Astrocyte (in vitro differentiated cells and primary cell): ENCODE data around the gene MESP1. TPM values are rescaled to one million over a fixed set of nuclear protein-coding genes. Genes with fewer than 3 reads are reported as not detected.
"Not testable (repeated sequence)": the region's sequence is repeated elsewhere in the genome, so short reads cannot be mapped to it uniquely, and the experiment has no call there.

Experiments used
- DNase-seq: peaks from one replicate; pipeline ENCODE4 v3.0.0-alpha.2; 2010; ENCODE audit warnings: low read depth
- FAIRE-seq: peaks from 2 replicates; lab custom pipeline; 2011; peaks lifted over from hg19 to GRCh38; lab: Jason Lieb, UNC
- H2AFZ ChIP-seq: 2 replicates; pipeline ENCODE4 v1.6.0; 2012; ENCODE audit warnings: low read depth, low read length, inconsistent platforms
- H3K27ac ChIP-seq: 2 replicates; pipeline ENCODE4 v1.5.1; 2011; ENCODE audit warnings: low read depth, low read length, inconsistent platforms
- H3K27me3 ChIP-seq: 2 replicates; pipeline ENCODE4 v1.6.0; 2011; ENCODE audit warnings: low read length, inconsistent platforms; ENCODE audit not compliant: insufficient read depth
- H3K36me3 ChIP-seq: 2 replicates; pipeline ENCODE4 v1.5.1; 2011; ENCODE audit warnings: low read length, inconsistent platforms; ENCODE audit not compliant: insufficient read depth
- H3K4me1 ChIP-seq: 2 replicates; pipeline ENCODE4 v1.5.1; 2011; ENCODE audit warnings: low read length, inconsistent platforms; ENCODE audit not compliant: insufficient read depth
- H3K4me2 ChIP-seq: 2 replicates; pipeline ENCODE4 v1.6.0; 2012; ENCODE audit warnings: low read length, inconsistent platforms
- H3K4me3 ChIP-seq: 2 replicates; pipeline ENCODE4 v1.5.1; 2011; ENCODE audit warnings: low read depth, mild to moderate bottlenecking, low read length, inconsistent platforms; ENCODE audit not compliant: insufficient read depth
- H3K79me2 ChIP-seq: 2 replicates; pipeline ENCODE4 v1.6.0; 2012; ENCODE audit warnings: mild to moderate bottlenecking, low read length, inconsistent platforms; ENCODE audit not compliant: insufficient read depth
- H3K9ac ChIP-seq: 2 replicates; pipeline ENCODE4 v1.6.0; 2012; ENCODE audit warnings: mild to moderate bottlenecking, low read length, inconsistent platforms
- H3K9me3 ChIP-seq: 2 replicates; pipeline ENCODE4 v1.5.1; 2012; ENCODE audit warnings: low read depth, mild to moderate bottlenecking, low read length, inconsistent platforms; ENCODE audit not compliant: insufficient read depth
- H4K20me1 ChIP-seq: 2 replicates; pipeline ENCODE4 v1.6.0; 2012; ENCODE audit warnings: low read length, inconsistent platforms; ENCODE audit not compliant: insufficient read depth
- H3K27ac Mint-ChIP-seq: one replicate; pipeline ENCODE4 v1.8.0; 2021; ENCODE audit warnings: mild to moderate bottlenecking, mixed read lengths; ENCODE audit not compliant: unreplicated experiment
- H3K27me3 Mint-ChIP-seq: one replicate; pipeline ENCODE4 v1.8.0; 2021; ENCODE audit warnings: low read depth, mixed read lengths; ENCODE audit not compliant: unreplicated experiment
- H3K36me3 Mint-ChIP-seq: one replicate; pipeline ENCODE4 v1.8.0; 2021; ENCODE audit warnings: low read depth, mixed read lengths; ENCODE audit not compliant: unreplicated experiment
- H3K4me1 Mint-ChIP-seq: one replicate; pipeline ENCODE4 v1.8.0; 2021; ENCODE audit warnings: low read depth, mixed read lengths; ENCODE audit not compliant: unreplicated experiment
- H3K4me3 Mint-ChIP-seq: one replicate; pipeline ENCODE4 v1.8.0; 2021; ENCODE audit warnings: mild to moderate bottlenecking, moderate library complexity, mixed read lengths; ENCODE audit not compliant: unreplicated experiment
- H3K9me3 Mint-ChIP-seq: one replicate; pipeline ENCODE4 v1.8.0; 2021; ENCODE audit warnings: mild to moderate bottlenecking, mixed read lengths; ENCODE audit not compliant: unreplicated experiment
- CTCF ChIP-seq: IDR thresholded peaks from 2 replicates; pipeline ENCODE4 v1.5.1; 2011; ENCODE audit warnings: low read depth, mild to moderate bottlenecking, inconsistent platforms, low read length, moderate library complexity; ENCODE audit not compliant: insufficient read depth
- EZH2 ChIP-seq: IDR thresholded peaks from 2 replicates; pipeline ENCODE4 v1.6.1; 2012; ENCODE audit warnings: mild to moderate bottlenecking, low read length, inconsistent platforms; ENCODE audit not compliant: insufficient read depth
- total RNA-seq: library from RNA; stranded (reverse); gene quantifications from 2 replicates; pipeline ENCODE4 v1.2.1, GENCODE V29; 2021

MESP1 gene
- total RNA-seq, 1 donor from 2014 or later = not detected

DNA sequence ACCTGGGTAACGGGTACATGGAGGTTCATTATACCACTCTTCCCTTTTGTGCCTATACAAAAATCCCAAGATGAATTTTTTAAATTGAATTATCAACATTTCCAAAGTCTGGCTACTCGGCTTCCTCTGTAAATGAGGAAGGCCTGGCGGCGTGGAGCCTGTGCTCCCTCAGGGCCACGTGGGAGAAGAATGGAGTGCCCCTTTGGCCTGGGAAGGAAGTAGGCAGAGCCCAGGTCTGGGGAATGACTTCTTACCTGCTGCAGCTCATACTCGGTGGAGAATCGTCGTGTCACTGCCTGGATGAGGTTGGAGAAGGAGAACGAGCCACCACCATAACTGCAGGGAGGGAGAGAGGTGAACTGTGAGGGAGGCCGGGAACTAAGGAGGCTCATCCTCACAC, 39.2 kb upstream of the MESP1 start:
- no peak for FAIRE-seq
- H3K27me3 Mint-ChIP-seq = peaks cover 18% of the 10 kb centered on the region

GRCh38 chr15:89788585-89788984, 37.5 kb upstream of the MESP1 start:
- H3K4me2 ChIP-seq, H3K27ac ChIP-seq, FAIRE-seq, H3K4me3 ChIP-seq, H3K4me1 ChIP-seq, H3K4me3 Mint-ChIP-seq, DNase-seq, H3K36me3 Mint-ChIP-seq, H3K27ac Mint-ChIP-seq, H2AFZ ChIP-seq, H3K9me3 ChIP-seq, H3K4me1 Mint-ChIP-seq, H3K9ac ChIP-seq, H4K20me1 ChIP-seq, H3K79me2 ChIP-seq, H3K27me3 ChIP-seq: not testable (repeated sequence)
- peaks cover 12% of the 10 kb centered on the region for H3K9me3 Mint-ChIP-seq
- peaks cover 29% of the 10 kb centered on the region for H3K36me3 ChIP-seq
- H3K27me3 Mint-ChIP-seq = peaks cover 16% of the 10 kb centered on the region

More for the DNA sequence above, 39.2 kb upstream of the MESP1 start:
- Histone ChIP-seq H2AFZ (no peak overlapping the region), H4K20me1 (peaks cover 3% of the 10 kb centered on the region), H3K36me3 (peaks cover 29% of the 10 kb centered on the region), H3K9me3 (no peaks in the 10 kb centered on the region), H3K27ac (no peak overlapping the region), H3K4me3 (no peak overlapping the region), H3K4me1 (peaks cover 7% of the 10 kb centered on the region), H3K27me3 (no peaks in the 10 kb centered on the region), H3K9ac (no peak overlapping the region), H3K79me2 (no peaks in the 10 kb centered on the region), H3K4me2 (no peak overlapping the region)
- DNase-seq = no peak
- H3K4me1 Mint-ChIP-seq = peaks cover 3% of the 10 kb centered on the region
- H3K36me3 Mint-ChIP-seq = no peaks in the 10 kb centered on the region
- TF ChIP-seq EZH2 = no peak
- TF ChIP-seq CTCF = no peak
- peaks cover 12% of the 10 kb centered on the region for H3K9me3 Mint-ChIP-seq
- no peak overlapping the region for H3K4me3 Mint-ChIP-seq
- H3K27ac Mint-ChIP-seq = peak overlapping the region; percentile 77

DNA sequence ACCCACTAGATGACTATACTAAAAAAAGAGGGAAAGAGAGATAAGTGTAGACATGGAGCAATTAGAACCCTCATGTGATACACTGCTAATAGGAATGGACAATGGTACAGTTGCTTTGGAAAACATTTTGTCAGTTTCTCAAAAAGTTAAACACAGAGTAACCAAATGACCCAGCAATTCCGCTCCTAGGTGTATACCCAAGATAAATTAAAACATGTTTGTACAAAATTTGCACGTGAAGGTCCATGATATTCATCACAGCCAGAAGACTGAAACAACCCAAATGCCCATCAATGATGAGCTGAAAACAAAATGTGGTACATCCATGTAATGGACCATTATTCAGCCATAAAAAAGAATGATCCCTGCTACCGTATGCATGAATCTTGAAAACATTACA, 36.9 kb upstream of the MESP1 start:
- no peak overlapping the region for H2AFZ ChIP-seq
- H3K4me1 Mint-ChIP-seq = peaks cover 2% of the 10 kb centered on the region
- H3K4me3 ChIP-seq = no peak overlapping the region
- peaks cover 26% of the 10 kb centered on the region for H3K36me3 ChIP-seq
- H3K4me1 ChIP-seq = peaks cover 5% of the 10 kb centered on the region
- H4K20me1 ChIP-seq = no peaks in the 10 kb centered on the region
- H3K27ac ChIP-seq = no peak overlapping the region
- H3K9me3 Mint-ChIP-seq = peaks cover 12% of the 10 kb centered on the region
- no peak overlapping the region for H3K27ac Mint-ChIP-seq
- no peak overlapping the region for H3K4me2 ChIP-seq
- no peaks in the 10 kb centered on the region for H3K79me2 ChIP-seq
- H3K36me3 Mint-ChIP-seq = no peaks in the 10 kb centered on the region
- no peak overlapping the region for H3K4me3 Mint-ChIP-seq
- no peak for DNase-seq
- H3K9me3 ChIP-seq = no peaks in the 10 kb centered on the region
- H3K27me3 ChIP-seq = no peaks in the 10 kb centered on the region
- peaks cover 13% of the 10 kb centered on the region for H3K27me3 Mint-ChIP-seq
- no peak for FAIRE-seq
- TF ChIP-seq CTCF = no peak
- no peak for TF ChIP-seq EZH2
- H3K9ac ChIP-seq = no peak overlapping the region
